ENCODE measurements around the gene RIPOR3.

DNA sequence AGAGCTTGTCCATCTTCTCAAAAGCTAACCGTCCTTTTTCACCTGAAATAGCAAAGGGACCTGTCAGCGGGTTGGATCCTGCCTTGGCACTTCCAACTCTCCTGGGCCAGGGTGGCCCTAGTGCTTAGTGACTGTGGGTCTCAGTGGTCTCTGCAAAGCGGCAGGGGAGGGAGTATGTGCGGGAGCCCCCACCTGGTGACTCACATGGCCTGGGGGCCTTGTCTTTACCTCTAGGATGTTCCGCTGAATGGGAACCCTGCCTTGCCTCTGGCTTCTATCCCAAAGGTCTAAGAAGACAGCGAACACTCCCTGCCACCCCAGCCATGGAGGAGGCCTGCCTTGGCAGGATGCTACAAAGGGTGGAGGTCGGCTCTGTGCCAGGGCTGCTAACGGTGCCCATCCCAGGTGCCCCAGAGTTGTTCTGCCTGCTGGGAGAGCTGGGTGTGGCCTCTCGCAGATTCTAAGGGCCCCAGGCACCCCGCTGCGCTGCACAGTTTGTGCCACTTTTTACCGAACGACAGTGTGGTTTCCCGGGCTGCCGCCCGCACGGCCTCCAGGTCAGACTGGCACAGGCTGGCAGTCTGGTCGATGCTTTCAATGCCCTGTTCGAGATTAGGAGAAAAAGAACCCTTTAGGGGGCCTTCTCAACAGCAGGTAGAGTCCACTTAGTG, 103.9 kb downstream of the RIPOR3 start:
- TF ChIP-seq POLR2A (IDR thresholded peaks at IDR 0.05; ENCODE audit: low read length), result no peak
- no peak for TF ChIP-seq GATA1 (IDR thresholded peaks at IDR 0.05; ENCODE audit: low read depth, low read length)
